GM23338 (cell line): ENCODE results near the gene LAMA4.

Experiments
- CREB1 ChIP-seq: fragments of 250-450 bp; sonication (Bioruptor Pico); IDR thresholded peaks from 2 replicates; pipeline ENCODE4 v1.5.0; 2020; ENCODE audit warnings: low read depth, mild to moderate bottlenecking, moderate library complexity
- EZH2 ChIP-seq: fragments of 200-600 bp; sonication (generic); IDR thresholded peaks from one replicate; pipeline ENCODE4 v1.8.0; 2017; ENCODE audit warnings: antibody characterized with exemption, mild to moderate bottlenecking, low read depth; ENCODE audit not compliant: unreplicated experiment
- EZH2phosphoT487 ChIP-seq: fragments of 200-600 bp; sonication (generic); IDR thresholded peaks from one replicate; pipeline ENCODE4 v1.8.1; 2018; ENCODE audit warnings: antibody characterized with exemption; ENCODE audit not compliant: unreplicated experiment
- JUNB ChIP-seq: IDR thresholded peaks from one replicate; pipeline ENCODE4 v1.6.1; 2016; ENCODE audit warnings: antibody characterized with exemption; ENCODE audit not compliant: unreplicated experiment
- NANOG ChIP-seq: IDR thresholded peaks from 2 replicates; pipeline ENCODE4 v1.6.1; 2016; ENCODE audit warnings: antibody characterized with exemption, borderline replicate concordance
- POLR2AphosphoS5 ChIP-seq: IDR thresholded peaks from 2 replicates; pipeline ENCODE4 v1.6.1; 2016; ENCODE audit warnings: antibody characterized with exemption, low read depth
- STAT1 ChIP-seq: IDR thresholded peaks from one replicate; pipeline ENCODE4 v1.6.1; 2016; ENCODE audit warnings: antibody characterized with exemption; ENCODE audit not compliant: unreplicated experiment
- ZNF114 ChIP-seq: fragments of 250-450 bp; sonication (Bioruptor Pico); IDR thresholded peaks from 2 replicates; pipeline ENCODE4 v1.5.0; 2020; ENCODE audit warnings: mild to moderate bottlenecking, moderate library complexity
- ZNF331 ChIP-seq: fragments of 250-450 bp; sonication (Bioruptor Pico); IDR thresholded peaks from 2 replicates; pipeline ENCODE4 v1.5.0; 2020; ENCODE audit warnings: low read depth, mild to moderate bottlenecking, moderate library complexity
- TF ChIP-seq, protein P1 (sequence below), 2 experiments: fragments of 200-600 bp in 1 of 2; sonication (generic) in 1 of 2; conservative IDR thresholded peaks; 2 replicates each; pipeline versions ENCODE4 v1.5.1 to v1.6.1; 2016 to 2017; ENCODE audit warnings: antibody characterized with exemption in 2 of 2, low read depth in 2 of 2, mild to moderate bottlenecking in 2 of 2, moderate library complexity in 1 of 2
- TF ChIP-seq, protein P2 (sequence below): IDR thresholded peaks from one replicate; pipeline ENCODE4 v1.6.1; 2018; ENCODE audit warnings: antibody characterized with exemption; ENCODE audit not compliant: unreplicated experiment
- TF ChIP-seq, protein P3 (sequence below): fragments of 250-450 bp; sonication (Bioruptor Pico); IDR thresholded peaks from 2 replicates; pipeline ENCODE4 v1.5.0; 2020; ENCODE audit warnings: mild to moderate bottlenecking, moderate library complexity
- TF ChIP-seq, protein P4 (sequence below): IDR thresholded peaks from 2 replicates; pipeline ENCODE4 v1.6.1; 2016; ENCODE audit warnings: antibody characterized with exemption

DNA sequence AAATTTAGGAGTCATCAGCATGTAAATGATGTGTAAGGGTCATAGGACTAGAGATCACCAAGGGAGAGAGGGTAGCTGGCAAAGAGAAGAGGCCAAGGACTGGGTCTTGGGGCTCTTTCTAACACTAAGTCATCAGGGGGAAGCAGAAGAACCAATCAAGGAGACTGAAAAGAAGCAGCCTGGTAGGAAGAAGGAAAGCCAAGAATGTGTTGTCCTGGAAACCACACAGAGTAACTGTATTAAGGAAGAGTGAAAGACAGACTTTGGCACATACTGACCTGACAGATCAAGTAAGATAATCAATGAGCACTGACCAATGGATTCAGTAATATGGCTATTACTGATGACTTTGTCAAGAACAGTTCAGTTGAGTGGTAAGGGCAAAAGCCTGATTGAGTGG, 42.3 kb upstream of the LAMA4 start:
- TF ChIP-seq POLR2AphosphoS5 (no peak), EZH2phosphoT487 (no peak), EZH2 (no peak), JUNB (no peak), NANOG (no peak), CREB1 (no peak), STAT1 (no peak), ZNF331 (CRISPR knock-in tag) (no peak), ZNF114 (no peak)
- TF ChIP-seq, protein P1, sequence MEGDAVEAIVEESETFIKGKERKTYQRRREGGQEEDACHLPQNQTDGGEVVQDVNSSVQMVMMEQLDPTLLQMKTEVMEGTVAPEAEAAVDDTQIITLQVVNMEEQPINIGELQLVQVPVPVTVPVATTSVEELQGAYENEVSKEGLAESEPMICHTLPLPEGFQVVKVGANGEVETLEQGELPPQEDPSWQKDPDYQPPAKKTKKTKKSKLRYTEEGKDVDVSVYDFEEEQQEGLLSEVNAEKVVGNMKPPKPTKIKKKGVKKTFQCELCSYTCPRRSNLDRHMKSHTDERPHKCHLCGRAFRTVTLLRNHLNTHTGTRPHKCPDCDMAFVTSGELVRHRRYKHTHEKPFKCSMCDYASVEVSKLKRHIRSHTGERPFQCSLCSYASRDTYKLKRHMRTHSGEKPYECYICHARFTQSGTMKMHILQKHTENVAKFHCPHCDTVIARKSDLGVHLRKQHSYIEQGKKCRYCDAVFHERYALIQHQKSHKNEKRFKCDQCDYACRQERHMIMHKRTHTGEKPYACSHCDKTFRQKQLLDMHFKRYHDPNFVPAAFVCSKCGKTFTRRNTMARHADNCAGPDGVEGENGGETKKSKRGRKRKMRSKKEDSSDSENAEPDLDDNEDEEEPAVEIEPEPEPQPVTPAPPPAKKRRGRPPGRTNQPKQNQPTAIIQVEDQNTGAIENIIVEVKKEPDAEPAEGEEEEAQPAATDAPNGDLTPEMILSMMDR (conservative IDR thresholded peaks at IDR 0.05; ENCODE audit: low read depth in 2 of 2) = no peak
- TF ChIP-seq, protein P2, sequence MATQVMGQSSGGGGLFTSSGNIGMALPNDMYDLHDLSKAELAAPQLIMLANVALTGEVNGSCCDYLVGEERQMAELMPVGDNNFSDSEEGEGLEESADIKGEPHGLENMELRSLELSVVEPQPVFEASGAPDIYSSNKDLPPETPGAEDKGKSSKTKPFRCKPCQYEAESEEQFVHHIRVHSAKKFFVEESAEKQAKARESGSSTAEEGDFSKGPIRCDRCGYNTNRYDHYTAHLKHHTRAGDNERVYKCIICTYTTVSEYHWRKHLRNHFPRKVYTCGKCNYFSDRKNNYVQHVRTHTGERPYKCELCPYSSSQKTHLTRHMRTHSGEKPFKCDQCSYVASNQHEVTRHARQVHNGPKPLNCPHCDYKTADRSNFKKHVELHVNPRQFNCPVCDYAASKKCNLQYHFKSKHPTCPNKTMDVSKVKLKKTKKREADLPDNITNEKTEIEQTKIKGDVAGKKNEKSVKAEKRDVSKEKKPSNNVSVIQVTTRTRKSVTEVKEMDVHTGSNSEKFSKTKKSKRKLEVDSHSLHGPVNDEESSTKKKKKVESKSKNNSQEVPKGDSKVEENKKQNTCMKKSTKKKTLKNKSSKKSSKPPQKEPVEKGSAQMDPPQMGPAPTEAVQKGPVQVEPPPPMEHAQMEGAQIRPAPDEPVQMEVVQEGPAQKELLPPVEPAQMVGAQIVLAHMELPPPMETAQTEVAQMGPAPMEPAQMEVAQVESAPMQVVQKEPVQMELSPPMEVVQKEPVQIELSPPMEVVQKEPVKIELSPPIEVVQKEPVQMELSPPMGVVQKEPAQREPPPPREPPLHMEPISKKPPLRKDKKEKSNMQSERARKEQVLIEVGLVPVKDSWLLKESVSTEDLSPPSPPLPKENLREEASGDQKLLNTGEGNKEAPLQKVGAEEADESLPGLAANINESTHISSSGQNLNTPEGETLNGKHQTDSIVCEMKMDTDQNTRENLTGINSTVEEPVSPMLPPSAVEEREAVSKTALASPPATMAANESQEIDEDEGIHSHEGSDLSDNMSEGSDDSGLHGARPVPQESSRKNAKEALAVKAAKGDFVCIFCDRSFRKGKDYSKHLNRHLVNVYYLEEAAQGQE = no peak
- TF ChIP-seq, protein P3, sequence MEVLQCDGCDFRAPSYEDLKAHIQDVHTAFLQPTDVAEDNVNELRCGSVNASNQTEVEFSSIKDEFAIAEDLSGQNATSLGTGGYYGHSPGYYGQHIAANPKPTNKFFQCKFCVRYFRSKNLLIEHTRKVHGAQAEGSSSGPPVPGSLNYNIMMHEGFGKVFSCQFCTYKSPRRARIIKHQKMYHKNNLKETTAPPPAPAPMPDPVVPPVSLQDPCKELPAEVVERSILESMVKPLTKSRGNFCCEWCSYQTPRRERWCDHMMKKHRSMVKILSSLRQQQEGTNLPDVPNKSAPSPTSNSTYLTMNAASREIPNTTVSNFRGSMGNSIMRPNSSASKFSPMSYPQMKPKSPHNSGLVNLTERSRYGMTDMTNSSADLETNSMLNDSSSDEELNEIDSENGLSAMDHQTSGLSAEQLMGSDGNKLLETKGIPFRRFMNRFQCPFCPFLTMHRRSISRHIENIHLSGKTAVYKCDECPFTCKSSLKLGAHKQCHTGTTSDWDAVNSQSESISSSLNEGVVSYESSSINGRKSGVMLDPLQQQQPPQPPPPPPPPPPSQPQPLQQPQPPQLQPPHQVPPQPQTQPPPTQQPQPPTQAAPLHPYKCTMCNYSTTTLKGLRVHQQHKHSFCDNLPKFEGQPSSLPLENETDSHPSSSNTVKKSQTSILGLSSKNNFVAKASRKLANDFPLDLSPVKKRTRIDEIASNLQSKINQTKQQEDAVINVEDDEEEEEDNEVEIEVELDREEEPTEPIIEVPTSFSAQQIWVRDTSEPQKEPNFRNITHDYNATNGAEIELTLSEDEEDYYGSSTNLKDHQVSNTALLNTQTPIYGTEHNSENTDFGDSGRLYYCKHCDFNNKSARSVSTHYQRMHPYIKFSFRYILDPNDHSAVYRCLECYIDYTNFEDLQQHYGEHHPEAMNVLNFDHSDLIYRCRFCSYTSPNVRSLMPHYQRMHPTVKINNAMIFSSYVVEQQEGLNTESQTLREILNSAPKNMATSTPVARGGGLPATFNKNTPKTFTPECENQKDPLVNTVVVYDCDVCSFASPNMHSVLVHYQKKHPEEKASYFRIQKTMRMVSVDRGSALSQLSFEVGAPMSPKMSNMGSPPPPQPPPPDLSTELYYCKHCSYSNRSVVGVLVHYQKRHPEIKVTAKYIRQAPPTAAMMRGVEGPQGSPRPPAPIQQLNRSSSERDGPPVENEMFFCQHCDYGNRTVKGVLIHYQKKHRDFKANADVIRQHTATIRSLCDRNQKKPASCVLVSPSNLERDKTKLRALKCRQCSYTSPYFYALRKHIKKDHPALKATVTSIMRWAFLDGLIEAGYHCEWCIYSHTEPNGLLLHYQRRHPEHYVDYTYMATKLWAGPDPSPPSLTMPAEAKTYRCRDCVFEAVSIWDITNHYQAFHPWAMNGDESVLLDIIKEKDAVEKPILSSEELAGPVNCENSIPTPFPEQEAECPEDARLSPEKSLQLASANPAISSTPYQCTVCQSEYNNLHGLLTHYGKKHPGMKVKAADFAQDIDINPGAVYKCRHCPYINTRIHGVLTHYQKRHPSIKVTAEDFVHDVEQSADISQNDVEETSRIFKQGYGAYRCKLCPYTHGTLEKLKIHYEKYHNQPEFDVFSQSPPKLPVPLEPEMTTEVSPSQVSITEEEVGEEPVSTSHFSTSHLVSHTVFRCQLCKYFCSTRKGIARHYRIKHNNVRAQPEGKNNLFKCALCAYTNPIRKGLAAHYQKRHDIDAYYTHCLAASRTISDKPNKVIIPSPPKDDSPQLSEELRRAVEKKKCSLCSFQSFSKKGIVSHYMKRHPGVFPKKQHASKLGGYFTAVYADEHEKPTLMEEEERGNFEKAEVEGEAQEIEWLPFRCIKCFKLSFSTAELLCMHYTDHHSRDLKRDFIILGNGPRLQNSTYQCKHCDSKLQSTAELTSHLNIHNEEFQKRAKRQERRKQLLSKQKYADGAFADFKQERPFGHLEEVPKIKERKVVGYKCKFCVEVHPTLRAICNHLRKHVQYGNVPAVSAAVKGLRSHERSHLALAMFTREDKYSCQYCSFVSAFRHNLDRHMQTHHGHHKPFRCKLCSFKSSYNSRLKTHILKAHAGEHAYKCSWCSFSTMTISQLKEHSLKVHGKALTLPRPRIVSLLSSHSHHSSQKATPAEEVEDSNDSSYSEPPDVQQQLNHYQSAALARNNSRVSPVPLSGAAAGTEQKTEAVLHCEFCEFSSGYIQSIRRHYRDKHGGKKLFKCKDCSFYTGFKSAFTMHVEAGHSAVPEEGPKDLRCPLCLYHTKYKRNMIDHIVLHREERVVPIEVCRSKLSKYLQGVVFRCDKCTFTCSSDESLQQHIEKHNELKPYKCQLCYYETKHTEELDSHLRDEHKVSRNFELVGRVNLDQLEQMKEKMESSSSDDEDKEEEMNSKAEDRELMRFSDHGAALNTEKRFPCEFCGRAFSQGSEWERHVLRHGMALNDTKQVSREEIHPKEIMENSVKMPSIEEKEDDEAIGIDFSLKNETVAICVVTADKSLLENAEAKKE = no peak
- TF ChIP-seq, protein P4, sequence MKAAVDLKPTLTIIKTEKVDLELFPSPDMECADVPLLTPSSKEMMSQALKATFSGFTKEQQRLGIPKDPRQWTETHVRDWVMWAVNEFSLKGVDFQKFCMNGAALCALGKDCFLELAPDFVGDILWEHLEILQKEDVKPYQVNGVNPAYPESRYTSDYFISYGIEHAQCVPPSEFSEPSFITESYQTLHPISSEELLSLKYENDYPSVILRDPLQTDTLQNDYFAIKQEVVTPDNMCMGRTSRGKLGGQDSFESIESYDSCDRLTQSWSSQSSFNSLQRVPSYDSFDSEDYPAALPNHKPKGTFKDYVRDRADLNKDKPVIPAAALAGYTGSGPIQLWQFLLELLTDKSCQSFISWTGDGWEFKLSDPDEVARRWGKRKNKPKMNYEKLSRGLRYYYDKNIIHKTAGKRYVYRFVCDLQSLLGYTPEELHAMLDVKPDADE = no peak
